Ishikawa (cell line): Measurements from ENCODE around the gene RPL23.

Experiments
- CEBPB ChIP-seq: IDR thresholded peaks from 2 replicates; pipeline ENCODE4 v1.6.1; 2012
- CREB1 ChIP-seq: IDR thresholded peaks from 2 replicates; pipeline ENCODE4 v1.6.1; 2012; ENCODE audit warnings: low read depth
- EGR1 ChIP-seq: IDR thresholded peaks from 2 replicates; pipeline ENCODE4 v1.6.1; 2012
- EP300 ChIP-seq: IDR thresholded peaks from 2 replicates; pipeline ENCODE4 v1.6.1; 2012; ENCODE audit warnings: borderline replicate concordance
- FOXM1 ChIP-seq: IDR thresholded peaks from 2 replicates; pipeline ENCODE4 v1.6.1; 2012; ENCODE audit warnings: low read depth, borderline replicate concordance
- NFIC ChIP-seq: IDR thresholded peaks from 2 replicates; pipeline ENCODE4 v1.6.1; 2012
- RAD21 ChIP-seq: IDR thresholded peaks from 2 replicates; pipeline ENCODE4 v1.6.1; 2012; ENCODE audit warnings: low read depth
- TAF1 ChIP-seq: IDR thresholded peaks from 2 replicates; pipeline ENCODE4 v1.6.1; 2012; ENCODE audit warnings: low read depth, mild to moderate bottlenecking
- TCF12 ChIP-seq: IDR thresholded peaks from 2 replicates; pipeline ENCODE4 v1.6.1; 2012; ENCODE audit warnings: low read depth
- TEAD4 ChIP-seq: IDR thresholded peaks from 2 replicates; pipeline ENCODE4 v1.6.1; 2012
- YY1 ChIP-seq: IDR thresholded peaks from 2 replicates; pipeline ENCODE4 v1.6.1; 2012; ENCODE audit warnings: low read depth
- ZBTB7A ChIP-seq: IDR thresholded peaks from 2 replicates; pipeline ENCODE4 v1.6.1; 2012; ENCODE audit warnings: low read depth
- TF ChIP-seq, protein P1 (sequence below): IDR thresholded peaks from 2 replicates; pipeline ENCODE4 v1.6.1; 2012
- TF ChIP-seq, protein P2 (sequence below): IDR thresholded peaks from 2 replicates; pipeline ENCODE4 v1.6.1; 2012
- TF ChIP-seq, protein P3 (sequence below): IDR thresholded peaks from 2 replicates; pipeline ENCODE4 v1.6.1; 2012; ENCODE audit warnings: low read depth, mild to moderate bottlenecking

The RPL23 gene

DNA sequence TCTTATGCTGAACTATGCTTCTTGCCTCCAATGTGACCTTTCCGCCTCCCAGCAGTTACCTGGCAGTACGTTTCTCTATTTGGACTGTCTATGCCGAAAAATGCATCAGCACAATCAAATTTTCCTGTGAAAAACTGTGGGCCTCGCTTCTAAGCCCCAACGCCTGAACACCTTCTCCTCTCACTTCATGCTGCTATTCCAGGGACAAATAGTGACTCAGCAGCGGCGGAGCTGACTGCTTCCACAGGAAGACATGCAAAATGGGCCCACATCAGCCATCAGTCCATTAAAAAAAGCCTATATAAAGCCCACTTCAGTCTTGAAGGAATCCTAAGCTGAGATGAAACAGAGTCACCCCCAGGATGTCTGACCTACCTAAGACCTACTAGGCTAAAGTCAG, 43.7 kb downstream of the RPL23 start:
- no peak for TF ChIP-seq RAD21
- no peak for TF ChIP-seq CEBPB
- TF ChIP-seq, protein P1, sequence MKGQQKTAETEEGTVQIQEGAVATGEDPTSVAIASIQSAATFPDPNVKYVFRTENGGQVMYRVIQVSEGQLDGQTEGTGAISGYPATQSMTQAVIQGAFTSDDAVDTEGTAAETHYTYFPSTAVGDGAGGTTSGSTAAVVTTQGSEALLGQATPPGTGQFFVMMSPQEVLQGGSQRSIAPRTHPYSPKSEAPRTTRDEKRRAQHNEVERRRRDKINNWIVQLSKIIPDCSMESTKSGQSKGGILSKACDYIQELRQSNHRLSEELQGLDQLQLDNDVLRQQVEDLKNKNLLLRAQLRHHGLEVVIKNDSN: no peak
- no peak for TF ChIP-seq NFIC
- TF ChIP-seq CREB1: no peak
- no peak for TF ChIP-seq TCF12
- no peak for TF ChIP-seq EP300
- TF ChIP-seq ZBTB7A: no peak
- no peak for TF ChIP-seq TEAD4
- no peak for TF ChIP-seq TAF1
- no peak for TF ChIP-seq YY1
- TF ChIP-seq, protein P2, sequence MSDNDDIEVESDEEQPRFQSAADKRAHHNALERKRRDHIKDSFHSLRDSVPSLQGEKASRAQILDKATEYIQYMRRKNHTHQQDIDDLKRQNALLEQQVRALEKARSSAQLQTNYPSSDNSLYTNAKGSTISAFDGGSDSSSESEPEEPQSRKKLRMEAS: no peak
- TF ChIP-seq EGR1: no peak
- TF ChIP-seq, protein P3, sequence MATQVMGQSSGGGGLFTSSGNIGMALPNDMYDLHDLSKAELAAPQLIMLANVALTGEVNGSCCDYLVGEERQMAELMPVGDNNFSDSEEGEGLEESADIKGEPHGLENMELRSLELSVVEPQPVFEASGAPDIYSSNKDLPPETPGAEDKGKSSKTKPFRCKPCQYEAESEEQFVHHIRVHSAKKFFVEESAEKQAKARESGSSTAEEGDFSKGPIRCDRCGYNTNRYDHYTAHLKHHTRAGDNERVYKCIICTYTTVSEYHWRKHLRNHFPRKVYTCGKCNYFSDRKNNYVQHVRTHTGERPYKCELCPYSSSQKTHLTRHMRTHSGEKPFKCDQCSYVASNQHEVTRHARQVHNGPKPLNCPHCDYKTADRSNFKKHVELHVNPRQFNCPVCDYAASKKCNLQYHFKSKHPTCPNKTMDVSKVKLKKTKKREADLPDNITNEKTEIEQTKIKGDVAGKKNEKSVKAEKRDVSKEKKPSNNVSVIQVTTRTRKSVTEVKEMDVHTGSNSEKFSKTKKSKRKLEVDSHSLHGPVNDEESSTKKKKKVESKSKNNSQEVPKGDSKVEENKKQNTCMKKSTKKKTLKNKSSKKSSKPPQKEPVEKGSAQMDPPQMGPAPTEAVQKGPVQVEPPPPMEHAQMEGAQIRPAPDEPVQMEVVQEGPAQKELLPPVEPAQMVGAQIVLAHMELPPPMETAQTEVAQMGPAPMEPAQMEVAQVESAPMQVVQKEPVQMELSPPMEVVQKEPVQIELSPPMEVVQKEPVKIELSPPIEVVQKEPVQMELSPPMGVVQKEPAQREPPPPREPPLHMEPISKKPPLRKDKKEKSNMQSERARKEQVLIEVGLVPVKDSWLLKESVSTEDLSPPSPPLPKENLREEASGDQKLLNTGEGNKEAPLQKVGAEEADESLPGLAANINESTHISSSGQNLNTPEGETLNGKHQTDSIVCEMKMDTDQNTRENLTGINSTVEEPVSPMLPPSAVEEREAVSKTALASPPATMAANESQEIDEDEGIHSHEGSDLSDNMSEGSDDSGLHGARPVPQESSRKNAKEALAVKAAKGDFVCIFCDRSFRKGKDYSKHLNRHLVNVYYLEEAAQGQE: no peak

DNA sequence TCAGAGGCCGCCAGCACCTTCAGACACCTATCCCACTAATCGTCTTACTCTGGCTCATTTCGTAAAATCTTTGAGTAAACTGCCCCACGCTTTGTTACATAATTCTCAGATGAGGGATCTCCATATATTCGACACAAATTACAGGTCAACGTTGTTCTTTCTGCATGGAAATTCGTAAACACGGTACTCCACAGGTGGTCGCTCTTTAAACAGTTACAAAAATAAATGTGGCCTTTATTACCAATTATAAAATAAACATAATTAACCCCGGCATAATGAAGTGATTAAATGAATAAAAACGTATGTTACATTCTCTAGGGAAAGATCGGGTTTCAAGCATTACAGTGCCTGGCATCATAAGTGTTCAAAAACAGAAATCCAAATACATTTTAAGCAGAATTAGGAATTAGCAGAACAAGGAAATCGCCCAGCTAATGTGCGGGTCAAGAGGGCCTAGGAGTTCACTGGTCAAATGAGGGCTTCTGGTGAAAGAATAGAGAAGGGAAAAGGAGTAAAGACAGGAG, 53.2 kb downstream of the RPL23 start:
- TF ChIP-seq CREB1: no peak

GRCh38 chr17:38799501-38800236, 53.9 kb downstream of the RPL23 start, which contains the start of gene PIP4K2B:
Gene PIP4K2B, minus strand, starts transcription at chr17:38799556. Its CDS starts 132 bp downstream, at chr17:38799424.
- TF ChIP-seq EGR1: peak; percentile 79
- TF ChIP-seq TCF12: peak; percentile 35; the same call in 1 of the 2 replicates
- TF ChIP-seq YY1: peak; percentile 95
- TF ChIP-seq CEBPB: no peak
- peak; percentile 50 for TF ChIP-seq TAF1
- no peak for TF ChIP-seq RAD21
- TF ChIP-seq NFIC: no peak; the same call in 1 of the 2 replicates
- no peak for TF ChIP-seq EP300
- TF ChIP-seq, protein P3: no peak
- TF ChIP-seq ZBTB7A: peak; percentile 80; the same call in 1 of the 2 replicates
- TF ChIP-seq, protein P2: peak; percentile 54
- peak; percentile 71; the same call in 1 of the 2 replicates for TF ChIP-seq TEAD4
- TF ChIP-seq, protein P1: no peak
- TF ChIP-seq CREB1: 0 out of 2 replicates have a peak, but pooled peaks have one; percentile 32

GRCh38 chr17:38798614-38799500, 54.7 kb downstream of the RPL23 start:
- no peak for TF ChIP-seq TCF12
- no peak for TF ChIP-seq FOXM1
- no peak for TF ChIP-seq ZBTB7A
- no peak for TF ChIP-seq CEBPB
- TF ChIP-seq CREB1: no peak
- TF ChIP-seq EGR1: no peak
- no peak for TF ChIP-seq RAD21
- TF ChIP-seq TAF1: no peak; the same call in 1 of the 2 replicates
- TF ChIP-seq, protein P2: peak; percentile 40
- no peak for TF ChIP-seq NFIC
- no peak for TF ChIP-seq TEAD4
- TF ChIP-seq, protein P1: no peak
- TF ChIP-seq, protein P3: no peak
- 0 out of 2 replicates have a peak, but pooled peaks have one; percentile 43 for TF ChIP-seq EP300
- TF ChIP-seq YY1: peak; percentile 29; the same call in 1 of the 2 replicates
